Ramos (cell line): Measurements from ENCODE around the gene LMOD1.
"Not testable (repeated sequence)": the region's sequence is repeated elsewhere in the genome, so short reads cannot be mapped to it uniquely, and the experiment has no call there.

ENCODE experiments used
- in situ Hi-C: fragments of 300-500 bp; cut with MboI; formaldehyde crosslinking; loops from one replicate; pipeline ENCODE4 v1.14.3; 2022; ENCODE audit warnings: low sequenced_read_pairs; ENCODE audit not compliant: unreplicated experiment

LMOD1 gene

DNA sequence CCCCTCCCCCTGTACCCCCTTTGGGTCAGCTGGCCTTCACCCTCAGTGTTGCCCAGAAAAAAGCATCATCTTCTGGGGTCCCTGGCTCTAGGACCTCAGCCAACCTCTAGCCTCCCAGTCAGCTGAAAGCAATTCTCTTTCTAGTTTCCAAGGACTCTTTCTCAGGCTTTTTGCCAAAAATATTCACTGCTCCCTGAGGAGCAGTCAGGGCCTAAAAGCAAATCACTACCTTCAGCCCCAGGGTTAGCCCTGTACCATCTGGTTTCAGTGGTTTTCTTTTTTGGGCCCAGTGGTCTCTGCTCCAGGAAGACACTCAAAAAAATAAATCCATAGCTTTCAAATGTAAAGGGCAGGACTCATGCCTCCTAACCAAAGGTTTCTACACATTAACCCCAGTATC is 3.1 kb upstream of the LMOD1 start:
- in situ Hi-C loops: no loop called here

DNA sequence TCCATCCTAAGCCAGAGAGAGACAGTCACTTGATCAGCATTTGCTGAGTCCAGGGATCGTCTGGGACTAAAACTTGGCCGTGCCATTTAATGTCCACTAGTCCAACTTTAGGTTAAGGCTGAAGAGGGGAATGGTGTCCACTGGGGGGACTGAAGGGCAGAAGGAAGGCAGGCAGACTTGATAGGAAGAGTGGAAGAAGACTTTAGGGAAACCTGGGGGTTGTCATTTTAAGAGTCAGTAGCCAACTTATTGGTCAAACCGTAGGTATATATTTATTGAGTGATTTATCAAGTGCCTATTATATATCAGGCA is 1.3 kb upstream of the LMOD1 start:
- in situ Hi-C loops: no loop called here

DNA sequence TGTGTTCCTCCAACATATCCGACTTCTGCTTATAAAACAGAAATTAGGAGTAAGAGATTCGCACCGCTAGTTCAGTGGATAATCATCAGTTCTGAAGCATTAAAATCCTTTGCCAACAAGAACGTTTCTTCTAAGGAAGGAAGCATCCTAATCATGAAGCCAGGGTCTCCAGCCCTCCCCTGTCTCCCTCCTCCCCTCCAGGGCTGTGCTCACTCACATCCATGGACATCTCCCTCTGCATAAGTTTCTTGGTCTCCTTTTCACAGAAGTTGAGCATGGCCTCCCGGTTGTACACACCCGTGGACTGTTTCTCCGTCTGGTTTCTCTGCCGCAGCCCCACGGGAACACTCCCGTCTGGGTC is 505 bp downstream of the LMOD1 start:
- in situ Hi-C loops: no loop called here

DNA sequence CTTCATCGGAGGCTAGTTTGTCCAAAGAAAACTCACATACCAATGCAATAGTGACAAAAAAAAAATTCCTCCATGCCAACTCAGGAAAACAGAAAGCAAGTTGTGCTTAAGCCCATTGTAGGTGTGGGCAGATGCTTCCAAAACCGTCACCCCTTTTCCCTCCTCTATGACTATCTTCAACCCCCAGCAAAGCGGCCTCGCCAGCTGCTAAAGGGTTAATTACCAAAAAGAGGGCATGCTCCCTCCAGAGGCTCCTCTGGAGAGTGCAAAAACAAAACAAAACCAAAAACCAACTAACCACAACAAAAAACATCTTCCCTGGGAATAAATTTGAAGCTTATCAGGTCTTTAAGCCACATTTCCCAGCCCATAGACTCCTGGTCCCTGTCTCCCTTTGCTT is 1.2 kb downstream of the LMOD1 start:
- in situ Hi-C loops: no loop called here

DNA sequence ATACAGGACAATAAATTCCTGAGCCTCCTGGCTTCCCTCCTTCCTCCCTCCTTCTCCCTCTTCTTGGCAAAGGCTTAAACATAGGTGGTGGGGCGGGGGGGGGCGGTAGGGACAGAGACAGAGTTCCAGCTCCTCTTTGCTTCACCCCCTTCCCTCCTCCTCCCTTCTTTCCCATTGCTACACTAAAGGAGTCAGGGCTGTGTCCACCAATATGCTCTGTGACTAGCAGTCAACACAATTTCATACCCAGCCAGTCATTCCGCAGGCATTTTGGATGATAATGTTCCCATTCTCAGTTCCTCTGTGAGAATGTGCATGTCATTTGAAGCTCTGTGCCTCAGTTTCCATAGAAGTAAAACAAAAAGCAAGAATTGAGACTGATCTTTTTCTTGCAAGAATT is 1.7 kb downstream of the LMOD1 start:
- in situ Hi-C loops: no loop called here

DNA sequence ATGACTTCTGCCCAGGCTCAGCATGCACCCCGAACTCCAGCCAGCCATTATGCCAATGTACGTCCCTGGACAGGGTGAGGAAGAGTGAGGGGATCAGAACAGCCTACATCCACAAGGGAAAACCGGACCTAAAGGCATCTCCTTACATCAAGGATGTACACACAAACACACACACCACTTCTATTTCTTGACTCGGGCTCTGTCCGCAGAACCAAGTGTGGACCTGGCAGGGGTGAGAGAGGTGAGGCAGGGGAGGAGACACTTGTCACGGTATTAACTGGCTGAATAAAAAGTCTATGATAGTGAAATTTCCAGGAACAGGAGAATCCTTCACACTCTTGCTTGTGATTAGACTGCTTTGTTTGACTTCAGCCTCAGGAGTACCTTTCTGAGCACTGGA is 2.3 kb downstream of the LMOD1 start:
- in situ Hi-C loops: no loop called here

DNA sequence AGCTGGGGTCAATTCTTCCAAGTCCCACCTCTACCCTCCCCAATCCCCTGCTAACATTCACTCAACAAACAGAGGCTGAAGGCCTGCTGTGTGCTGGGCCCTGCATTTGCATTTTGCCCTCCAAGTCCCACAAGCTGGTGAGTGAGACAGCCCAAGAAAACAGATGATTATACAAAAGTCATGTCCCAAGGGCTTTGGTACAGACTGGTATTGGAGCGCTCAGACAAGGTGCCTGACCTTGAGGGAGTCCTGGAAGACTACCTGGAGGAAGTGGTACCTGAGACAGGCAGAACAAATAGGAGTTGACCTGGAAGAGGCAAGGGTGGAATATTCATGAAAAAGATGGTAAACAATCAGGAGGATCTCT is 4.2 kb downstream of the LMOD1 start:
- in situ Hi-C loops: no loop called here

DNA sequence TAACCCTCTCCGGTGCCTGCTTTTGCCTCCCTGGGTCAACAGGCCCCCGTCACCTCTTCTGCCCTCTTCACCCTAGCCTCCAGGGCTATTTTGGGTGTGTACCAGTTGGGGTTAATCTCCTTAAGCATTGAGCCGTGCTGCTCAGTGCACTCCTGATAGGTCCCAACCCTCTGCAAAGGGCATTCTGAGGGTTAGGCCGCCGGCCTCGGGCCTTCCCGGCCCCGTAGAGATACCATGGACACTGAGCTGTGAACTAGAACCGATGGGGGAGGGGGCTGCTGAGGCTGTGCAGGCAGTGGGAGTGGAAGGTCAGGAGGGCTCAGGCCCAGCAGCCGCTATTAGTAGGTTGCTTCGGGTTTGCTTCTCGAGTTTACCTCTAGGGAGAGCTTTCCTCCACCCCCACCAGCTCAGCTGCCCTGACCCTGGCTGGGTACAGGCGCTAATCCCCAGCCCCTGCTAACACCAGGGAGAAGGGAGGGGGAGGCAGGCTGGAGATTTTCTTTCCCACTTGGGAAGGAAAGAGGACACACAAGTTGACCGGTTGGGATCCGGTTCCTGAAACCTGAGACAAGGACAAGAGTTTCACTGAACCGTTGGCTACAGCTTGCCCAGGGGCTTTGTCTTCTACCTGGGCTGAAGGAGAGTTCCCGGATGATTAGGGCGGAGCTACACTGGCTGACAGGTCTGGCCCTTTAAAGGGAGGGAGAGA is 4.8 kb downstream of the LMOD1 start:
- in situ Hi-C loops: no loop called here

DNA sequence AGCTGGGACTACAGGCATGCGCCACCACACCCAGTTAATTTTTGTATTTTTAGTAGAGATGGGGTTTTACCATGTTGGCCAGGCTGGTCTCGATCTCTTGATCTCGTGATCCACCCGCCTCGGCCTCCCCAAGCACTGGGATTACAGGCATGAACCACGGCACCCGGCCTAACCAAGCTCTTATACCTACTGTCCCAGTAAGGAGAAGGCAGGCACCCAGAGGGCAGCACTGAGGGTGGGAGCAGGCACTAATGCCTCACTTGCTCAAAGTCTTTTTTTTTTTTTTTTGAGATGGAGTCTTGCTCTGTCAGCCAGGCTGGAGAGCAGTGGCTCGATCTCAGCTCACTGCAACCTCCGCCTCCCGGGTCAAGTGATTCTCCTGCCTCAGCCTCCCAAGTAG is 6.0 kb downstream of the LMOD1 start:
- in situ Hi-C loops: not testable (repeated sequence)

DNA sequence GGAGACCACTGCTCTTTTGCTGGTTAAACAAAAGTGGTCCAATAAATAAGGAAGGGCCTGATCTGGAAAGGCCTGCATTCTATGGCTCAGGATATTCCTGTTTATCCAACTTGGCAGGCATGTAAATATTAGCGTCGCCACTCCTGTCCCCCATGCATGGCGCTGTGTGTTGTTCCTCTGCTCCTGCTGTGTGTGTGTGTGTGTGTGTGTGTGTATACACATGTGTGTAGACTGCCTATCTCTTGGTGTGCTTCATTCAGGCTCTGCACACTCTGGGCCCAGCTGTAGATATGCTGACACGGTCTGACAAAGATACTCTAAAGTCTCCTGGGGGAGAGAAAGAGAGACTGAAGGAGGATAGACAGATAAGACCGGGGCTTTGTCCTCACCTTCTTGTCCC is 6.8 kb downstream of the LMOD1 start:
- in situ Hi-C loops: no loop called here

DNA sequence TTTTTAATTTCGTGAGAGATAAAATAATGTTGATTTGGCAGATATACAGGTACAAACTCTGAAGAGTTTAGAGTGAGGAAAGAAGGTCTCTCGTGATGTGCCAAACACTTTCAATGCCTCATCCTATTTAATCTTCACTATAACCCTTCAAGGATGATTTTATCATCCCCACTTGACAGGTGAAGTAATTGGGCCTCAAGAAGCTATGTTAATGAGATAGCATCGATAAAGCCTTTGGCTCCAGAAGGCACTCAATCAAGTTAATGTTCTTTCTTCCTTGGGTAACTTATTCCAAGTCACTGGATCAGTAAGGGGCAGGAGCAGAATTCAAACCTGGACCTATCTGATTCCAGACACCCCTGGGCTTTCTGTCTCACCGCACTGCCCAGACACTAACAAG is 7.2 kb downstream of the LMOD1 start:
- in situ Hi-C loops: no loop called here

DNA sequence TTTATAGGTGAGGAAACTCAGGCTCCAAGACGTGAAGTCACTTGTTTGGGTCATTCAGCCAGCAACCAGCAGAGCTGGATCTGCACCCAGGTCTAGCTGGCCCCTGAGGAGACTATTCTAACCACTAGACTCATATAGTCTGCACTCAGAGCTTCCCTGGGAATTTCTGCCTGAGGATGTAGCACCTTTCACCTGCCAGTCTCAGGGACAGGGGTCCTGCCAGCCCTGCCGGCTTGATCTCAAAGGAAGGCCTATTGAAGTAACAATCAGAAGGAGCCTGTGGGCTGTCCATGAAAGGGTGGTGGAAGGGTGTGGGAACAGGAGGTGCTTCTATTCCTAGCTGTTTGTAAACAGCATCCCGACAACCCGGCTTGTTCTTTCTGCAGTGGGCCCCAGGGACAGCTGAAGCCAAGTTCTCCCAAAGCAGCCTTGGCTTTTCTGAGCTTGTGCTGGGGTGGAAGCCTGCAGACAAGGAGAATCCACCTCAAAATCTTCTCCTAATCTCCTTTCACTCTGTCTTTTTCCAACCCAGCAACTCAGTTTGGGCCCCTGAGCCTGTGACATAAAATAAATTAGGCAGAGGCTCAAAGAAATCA is 7.8 kb downstream of the LMOD1 start:
- in situ Hi-C loops: no loop called here

DNA sequence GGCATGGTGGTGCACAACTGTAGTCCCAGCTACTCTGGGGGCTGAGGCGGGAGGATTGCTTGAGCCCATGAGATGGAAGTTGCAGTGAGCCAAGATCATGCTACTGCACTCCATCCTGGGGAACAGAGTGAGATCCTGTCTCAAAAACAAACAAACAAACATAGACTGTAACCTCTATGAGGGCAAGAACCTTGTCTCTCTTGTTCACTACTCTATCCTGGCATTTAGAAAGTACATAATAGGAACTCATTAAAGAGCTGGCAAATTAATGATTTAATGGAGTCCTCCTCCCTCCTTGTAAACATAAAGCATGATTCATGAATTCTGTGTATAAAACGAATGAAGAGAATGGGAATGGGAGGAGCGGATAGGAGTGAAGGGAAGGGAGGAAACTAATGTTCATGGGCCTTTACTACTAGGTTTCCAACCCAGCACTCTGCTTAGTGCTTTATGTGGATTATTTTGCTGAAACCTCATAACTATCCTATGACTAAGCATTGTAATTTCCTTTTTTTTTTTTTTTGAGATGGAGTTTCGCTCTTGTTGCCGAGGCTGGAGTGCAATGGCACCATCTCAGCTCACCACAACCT is 8.6 kb downstream of the LMOD1 start:
- in situ Hi-C loops: no loop called here

DNA sequence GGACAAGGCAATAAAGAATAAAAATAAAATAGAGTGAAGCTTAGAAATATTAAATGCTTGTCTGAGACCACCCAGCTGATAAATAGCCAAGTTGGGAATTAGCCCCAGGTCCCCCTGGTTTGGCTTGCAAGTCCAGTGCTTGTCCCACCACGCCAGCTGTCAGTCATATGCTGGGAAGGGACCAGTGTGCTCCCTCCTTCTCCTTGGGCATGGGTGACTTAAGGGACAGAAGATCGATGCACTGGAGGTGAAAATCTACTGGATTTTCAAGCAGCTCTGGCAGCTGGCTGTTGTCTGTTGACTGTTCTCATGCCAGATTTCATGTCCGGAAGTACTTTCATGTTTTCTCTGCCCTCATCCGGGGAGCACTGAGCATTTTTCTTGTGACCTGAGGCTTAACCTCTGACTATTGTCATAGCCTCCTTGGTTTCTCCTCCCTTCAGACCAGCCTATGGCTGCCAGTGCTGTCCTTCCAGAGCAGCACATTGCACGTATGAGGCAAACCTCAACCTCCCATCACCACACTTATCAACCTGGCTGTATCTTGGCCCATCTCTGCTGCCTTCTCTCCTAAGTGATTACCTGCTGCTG is 12.4 kb downstream of the LMOD1 start:
- in situ Hi-C loops: no loop called here

DNA sequence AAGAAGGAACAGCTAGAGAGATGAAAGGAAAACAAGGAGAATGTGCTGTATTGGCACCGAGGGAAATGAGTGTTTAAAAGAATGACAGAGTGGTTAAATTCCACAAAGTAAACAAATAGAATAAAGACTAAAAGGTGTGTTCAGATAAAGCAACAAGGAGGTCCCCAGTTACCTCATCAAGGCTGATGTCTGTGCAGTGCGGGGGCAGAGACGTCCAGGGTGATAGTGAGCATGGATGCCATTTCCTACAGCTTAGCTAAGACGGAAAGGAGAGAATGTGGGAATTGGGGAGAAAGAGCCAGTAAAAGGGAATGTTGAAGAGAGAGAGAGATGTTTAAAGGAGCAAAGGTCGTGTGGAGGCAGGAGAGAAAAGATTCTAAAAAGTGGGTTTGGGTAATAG is 15.5 kb downstream of the LMOD1 start:
- in situ Hi-C loops: no loop called here

DNA sequence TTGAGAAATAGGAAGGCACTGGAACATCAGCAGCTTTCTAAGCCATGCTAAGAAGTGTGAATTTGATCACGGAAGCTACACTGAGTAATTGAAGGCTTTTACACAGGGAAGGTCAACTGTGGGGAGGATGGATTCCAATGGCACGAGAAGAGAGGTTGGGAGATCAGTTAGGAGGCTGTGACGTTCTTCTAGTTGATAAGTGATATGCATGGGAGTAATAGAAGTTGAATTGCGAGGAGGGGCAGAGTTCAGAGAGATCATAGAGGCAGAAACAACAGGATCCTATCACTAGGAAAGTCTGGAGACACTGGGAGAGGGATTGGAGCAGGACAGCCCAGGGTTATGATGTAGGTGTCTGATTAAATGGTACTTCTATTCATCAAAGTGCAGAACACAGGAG is 16.2 kb downstream of the LMOD1 start:
- in situ Hi-C loops: no loop called here

DNA sequence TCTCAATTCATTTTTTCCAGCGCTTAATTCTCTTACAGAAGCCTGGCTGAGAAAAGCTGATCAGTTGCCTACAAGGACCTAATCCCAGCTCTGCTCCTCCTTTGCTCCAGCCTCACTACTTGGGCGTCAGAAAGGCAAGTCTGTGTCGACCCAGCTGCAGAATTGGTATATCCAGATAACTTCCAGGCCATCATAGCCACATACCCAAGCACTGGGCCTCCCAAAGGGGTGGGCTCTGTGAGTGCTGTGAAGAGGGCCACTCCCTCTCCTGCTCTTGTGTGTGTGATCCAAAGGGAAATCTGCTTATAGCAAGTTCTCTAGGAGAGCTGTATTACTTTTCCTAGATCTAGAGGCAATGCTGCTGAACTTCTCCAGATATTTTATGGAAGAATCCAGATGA is 18.1 kb downstream of the LMOD1 start:
- in situ Hi-C loops: no loop called here

DNA sequence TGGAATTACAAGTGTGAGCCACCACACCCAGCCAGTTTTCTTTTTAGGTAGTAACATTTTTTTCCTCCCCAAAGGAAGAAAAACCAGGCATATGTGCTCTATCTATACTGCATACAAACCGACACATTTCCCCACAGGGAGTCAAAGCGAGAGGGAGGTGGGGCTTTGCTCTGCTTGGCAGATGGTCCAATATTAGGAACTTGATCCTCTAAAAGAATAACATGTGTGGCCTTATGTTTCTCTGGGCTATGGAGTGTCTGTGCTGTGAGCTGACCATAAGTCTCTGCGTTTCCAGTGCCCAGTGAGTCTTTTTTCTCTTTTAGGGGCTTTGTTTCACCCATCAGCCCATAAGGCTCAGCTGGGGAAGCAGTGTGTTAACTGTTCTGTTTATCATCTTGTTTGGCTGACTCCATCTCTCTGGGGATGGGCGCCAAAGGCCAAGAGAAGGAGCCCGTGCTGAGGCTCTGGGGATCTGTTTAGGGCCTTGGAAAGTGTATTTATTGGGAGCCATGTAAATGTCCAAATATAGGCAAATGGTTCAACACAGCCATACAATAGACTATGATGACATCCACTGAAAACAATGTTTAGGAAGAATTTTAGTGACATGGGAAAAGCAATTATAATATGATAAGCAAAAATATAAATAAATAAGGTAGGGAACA is 20.2 kb downstream of the LMOD1 start:
- in situ Hi-C loops: no loop called here

DNA sequence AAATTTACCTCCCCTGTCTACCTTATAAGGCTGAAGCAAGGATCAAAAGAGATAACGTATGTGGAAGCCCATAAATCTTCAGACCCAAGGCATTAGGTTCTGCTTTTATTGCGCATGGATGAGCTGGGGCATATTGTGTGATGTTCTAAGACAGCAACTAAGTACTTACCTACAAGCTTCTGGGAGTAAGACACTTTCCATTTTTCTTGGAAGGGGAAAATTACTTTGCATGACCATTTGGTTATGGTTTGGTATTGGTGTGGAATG is 21.1 kb downstream of the LMOD1 start:
- in situ Hi-C loops: no loop called here

DNA sequence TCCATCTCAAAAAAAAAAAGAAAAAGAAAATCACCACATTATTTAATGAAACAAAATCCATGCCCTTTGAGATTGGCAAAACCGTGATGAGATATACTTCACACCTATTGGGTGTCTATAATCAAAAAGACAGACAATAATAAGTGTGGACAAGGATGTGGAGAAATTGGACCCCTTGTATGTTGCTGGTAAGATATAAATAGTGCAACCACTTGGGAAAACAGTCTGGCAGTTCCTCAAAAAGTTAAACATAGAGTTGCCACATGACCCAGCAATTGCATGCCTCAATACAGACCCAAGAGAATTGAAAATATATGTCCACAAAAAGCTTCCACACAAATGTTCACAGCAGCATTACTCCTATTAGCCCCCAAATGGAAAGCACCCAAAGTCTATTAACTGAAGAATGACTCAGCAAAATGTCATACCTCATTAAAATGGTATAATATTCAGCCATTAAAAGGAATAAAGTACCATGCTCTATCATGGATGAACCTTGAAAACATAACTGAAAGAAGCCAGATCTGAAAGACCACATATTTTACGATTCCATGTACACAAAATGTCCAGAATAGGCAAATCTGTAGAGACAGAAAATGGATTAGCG is 24.3 kb downstream of the LMOD1 start:
- in situ Hi-C loops: no loop called here

DNA sequence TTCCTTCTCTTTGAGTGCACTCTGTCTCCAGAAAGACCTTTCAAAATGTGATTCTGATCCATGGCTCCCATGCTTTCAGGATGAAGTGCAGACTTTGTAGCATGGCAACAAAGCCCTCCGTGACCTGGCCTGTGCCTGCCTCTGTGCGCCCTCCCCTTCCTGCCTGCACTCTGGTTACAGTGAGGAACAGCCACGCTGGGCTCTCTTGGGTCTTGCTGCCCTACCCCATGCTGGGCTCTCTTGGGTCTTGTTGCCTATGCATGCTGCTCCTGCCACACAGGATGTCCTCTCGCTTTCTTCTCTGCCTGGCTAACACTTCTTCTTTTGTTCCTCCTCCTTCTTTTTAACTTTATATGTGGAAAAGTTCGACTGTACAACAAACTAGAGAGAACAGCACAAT is 28.0 kb downstream of the LMOD1 start:
- in situ Hi-C loops: no loop called here
